ENCODE results near the gene ARHGEF19. TPM values are rescaled to one million over a fixed set of nuclear protein-coding genes. Genes with fewer than 3 reads are reported as not detected.
"Not testable (repeated sequence)": the region's sequence is repeated elsewhere in the genome, so short reads cannot be mapped to it uniquely, and the experiment has no call there.

The ARHGEF19 gene
- total RNA-seq, 1 donor, result 9.9 TPM

DNA sequence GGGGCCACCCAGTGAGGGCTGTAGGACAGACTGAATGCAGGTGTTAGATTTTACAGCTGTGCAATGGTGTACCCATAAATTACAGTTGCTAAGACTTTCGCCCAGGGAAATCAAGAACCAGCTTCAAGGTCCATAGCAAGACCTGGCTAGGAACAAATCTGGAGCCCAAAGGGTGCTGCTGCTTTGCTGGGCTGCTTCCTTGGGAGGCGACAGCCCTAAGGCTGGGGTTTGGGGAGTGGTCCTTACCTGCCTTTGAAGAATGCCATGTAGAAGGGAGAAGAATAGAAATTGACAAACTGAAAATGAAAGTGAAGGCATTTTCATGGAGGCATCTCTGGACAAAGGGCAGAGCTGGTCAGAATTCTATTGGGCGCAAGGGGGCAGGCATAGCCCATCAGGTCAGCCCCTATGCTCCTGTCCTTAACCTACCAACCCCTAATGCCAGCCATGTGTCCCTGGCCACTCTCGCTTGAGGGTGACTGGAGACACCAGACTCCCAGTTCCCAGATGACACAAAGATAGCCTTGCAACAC is 7.6 kb upstream of the ARHGEF19 start:
- H3K4me3 ChIP-seq (ENCODE audit: low read depth, low read length), result no peak overlapping the region
- DNase-seq (ENCODE audit: low read depth), result no peak
- TF ChIP-seq, protein P1, sequence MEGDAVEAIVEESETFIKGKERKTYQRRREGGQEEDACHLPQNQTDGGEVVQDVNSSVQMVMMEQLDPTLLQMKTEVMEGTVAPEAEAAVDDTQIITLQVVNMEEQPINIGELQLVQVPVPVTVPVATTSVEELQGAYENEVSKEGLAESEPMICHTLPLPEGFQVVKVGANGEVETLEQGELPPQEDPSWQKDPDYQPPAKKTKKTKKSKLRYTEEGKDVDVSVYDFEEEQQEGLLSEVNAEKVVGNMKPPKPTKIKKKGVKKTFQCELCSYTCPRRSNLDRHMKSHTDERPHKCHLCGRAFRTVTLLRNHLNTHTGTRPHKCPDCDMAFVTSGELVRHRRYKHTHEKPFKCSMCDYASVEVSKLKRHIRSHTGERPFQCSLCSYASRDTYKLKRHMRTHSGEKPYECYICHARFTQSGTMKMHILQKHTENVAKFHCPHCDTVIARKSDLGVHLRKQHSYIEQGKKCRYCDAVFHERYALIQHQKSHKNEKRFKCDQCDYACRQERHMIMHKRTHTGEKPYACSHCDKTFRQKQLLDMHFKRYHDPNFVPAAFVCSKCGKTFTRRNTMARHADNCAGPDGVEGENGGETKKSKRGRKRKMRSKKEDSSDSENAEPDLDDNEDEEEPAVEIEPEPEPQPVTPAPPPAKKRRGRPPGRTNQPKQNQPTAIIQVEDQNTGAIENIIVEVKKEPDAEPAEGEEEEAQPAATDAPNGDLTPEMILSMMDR (IDR thresholded peaks at IDR 0.05; ENCODE audit: insufficient read depth, low read depth, low read length), result no peak

DNA sequence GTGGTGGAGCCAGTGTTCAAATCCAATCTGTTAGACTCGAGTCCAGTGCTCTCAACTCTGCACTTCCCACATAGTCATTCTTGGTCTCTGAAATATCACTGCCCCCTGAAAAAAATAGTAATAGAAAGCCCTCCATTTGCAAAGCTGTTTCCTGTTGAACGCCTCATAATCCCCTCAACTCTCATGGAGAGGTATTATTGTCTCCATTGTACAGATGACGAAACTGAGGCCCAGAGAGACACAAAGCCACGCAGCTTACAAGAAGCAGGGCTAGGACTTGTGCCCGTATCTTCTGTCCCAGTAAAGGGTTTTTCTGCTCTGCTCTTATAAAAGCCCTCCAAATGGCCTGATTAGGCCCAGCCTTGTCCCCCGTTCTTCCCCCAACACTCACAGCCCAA is 6.2 kb upstream of the ARHGEF19 start:
- H3K4me3 ChIP-seq (ENCODE audit: low read depth, low read length), result no peak overlapping the region
- TF ChIP-seq, protein P1 (IDR thresholded peaks at IDR 0.05; ENCODE audit: insufficient read depth, low read depth, low read length), result no peak
- no peak for DNase-seq (ENCODE audit: low read depth)

DNA sequence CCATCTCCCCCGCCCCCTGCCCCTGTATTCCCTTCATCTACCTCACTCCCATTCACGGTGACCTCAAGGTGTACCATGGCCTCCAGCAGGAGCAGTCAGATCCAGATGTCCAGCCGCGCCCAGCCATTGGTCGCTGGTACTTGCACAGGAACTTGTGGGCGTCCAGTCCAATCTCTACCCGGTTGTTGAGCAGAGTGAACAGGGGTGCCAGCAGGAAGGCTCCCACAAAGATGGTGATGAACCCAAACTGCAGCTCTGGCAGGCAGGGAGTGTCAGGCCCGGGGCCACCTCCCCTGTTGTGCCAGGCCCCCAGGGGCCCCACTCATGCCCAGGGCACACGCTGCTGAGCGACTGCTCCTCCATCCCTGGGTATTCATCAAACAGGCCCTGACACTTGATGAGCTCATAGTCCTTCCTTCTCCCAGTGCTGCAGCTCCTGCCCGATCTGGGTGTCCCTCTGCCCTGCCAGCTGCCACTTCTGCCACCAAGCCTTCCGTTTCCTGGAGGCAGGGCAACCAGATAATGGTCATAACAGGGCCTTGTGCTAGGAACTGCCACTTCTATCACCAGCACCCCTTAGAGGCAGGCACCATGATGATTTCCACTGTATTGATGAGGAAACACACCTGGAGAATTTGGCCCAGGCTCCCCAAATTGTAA is 5.7 kb upstream of the ARHGEF19 start:
- DNase-seq (ENCODE audit: low read depth), result no peak
- H3K4me3 ChIP-seq (ENCODE audit: low read depth, low read length), result no peak overlapping the region
- TF ChIP-seq, protein P1 (IDR thresholded peaks at IDR 0.05; ENCODE audit: insufficient read depth, low read depth, low read length), result no peak

DNA sequence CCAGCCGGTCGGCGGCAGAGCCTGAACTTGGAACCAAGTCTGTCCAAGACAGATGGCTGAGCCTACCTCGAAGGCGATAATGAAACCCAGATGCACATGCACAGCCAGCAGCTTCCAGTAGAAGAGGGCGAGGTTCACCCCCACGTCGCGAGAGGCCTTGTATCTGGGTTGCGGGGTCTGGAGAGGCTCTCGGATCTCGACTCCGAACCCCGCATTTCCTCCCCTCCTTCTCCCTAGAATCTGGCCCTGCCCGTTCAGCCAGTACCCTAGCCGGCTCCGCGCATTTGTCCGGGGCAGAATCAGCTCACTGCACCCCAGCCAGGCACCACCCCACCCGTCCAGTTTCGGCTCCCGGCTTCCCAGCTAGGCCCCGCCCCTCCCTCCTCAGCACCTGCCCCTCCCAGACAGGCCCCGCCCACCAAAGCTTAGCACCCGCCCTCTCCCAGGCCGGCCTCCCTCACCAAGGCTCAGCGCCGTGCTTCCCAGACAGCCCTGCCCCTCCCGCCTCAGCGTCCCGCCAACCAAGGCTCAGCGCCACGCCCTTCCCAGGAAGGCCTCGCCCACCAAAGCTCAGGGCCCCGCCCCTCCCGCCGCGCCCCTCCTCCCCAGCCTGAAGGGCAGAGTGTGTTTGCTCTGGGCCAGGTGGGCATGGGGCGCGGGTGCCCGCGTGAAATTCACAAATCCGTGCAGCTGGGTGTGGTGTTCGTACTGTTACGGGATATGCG is 4.8 kb upstream of the ARHGEF19 start:
- TF ChIP-seq, protein P1 (IDR thresholded peaks at IDR 0.05; ENCODE audit: insufficient read depth, low read depth, low read length), result no peak
- peak overlapping the region; percentile 65 for H3K4me3 ChIP-seq (ENCODE audit: low read depth, low read length)
- DNase-seq (ENCODE audit: low read depth), result peak; percentile 97

DNA sequence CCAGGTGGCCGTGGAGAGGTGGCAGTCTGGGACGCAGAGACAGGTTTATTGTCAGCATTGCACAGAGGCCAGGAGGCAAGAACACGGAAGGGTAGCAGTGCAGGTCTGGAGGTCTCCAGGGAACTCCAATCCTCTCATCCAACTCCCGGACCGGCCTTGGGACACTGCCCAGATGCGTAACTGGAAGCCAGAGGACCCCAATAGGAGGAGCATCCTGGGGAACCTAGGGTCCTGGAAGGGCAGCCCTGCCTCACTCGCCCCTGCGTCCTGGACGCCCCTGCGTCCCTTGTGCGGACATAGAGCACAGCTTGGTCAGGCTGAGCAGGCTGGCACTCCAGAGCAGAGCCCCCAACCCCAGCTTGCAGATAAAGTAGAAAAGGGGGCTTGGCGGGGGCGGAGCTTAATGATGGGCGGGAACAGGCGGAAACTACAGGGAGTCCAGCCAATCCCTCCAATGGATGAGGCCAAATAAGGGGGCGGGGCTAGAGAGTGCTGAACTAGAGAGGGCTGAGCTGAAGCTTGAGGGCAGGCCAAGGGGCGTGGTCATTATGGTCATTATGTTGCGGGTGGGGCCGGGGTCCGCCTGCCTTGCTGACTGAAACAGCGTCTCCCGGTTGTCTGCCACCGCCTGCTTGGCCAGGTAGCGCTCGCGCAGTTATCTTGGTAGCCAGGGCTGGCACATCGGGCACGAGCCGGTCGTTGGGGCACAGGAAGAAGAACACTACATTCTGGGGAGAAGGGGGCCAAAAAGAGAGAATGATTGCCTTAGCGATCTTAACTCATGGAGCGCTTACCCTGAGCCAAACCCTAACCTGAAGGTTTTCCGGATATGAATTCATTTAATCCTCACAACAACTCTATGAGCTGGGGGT is 3.7 kb upstream of the ARHGEF19 start:
- peak overlapping the region; percentile 65 for H3K4me3 ChIP-seq (ENCODE audit: low read depth, low read length)
- peak; percentile 79 for DNase-seq (ENCODE audit: low read depth)
- TF ChIP-seq, protein P1 (IDR thresholded peaks at IDR 0.05; ENCODE audit: insufficient read depth, low read depth, low read length), result no peak

DNA sequence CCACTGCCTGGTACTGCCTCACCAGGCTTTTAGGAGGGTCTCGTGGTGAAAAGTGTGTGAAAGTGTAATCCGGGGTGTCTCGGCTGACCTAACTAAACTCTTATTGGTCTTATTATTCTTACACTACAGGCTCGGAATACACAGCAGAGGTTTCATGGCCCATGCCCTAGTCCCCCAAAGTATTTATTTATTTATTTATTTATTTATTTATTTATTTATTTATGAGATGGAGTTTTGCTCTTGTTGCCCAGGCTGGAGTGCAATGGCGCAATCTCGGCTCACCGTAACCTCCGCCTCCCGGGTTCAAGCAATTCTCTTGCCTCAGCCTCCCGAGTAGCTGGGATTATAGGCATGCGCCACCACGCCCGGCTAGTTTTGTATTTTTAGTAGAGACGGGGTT is 2.8 kb upstream of the ARHGEF19 start:
- not testable (repeated sequence) for DNase-seq (ENCODE audit: low read depth); H3K4me3 ChIP-seq (ENCODE audit: low read depth, low read length)

DNA sequence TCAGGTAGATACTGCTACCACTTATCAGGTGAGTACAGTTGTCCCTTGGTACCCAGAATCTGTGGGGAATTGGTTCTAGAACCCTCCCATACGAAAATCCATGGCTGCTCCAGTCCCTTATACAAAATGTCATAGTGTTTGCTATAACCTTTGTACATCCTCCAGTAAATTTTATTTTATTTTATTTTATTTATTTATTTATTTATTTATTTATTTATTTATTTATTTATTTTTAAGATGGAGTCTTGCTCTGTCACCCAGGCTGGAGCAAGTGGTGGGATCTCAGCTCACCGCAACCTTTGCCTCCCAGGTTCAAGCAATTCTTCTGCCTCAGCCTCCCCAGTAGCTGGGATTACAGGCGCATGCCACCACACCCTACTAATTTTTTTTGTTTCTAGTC is 1.1 kb upstream of the ARHGEF19 start:
- DNase-seq (ENCODE audit: low read depth); H3K4me3 ChIP-seq (ENCODE audit: low read depth, low read length): not testable (repeated sequence)
